HepG2 (cell line): Measurements from ENCODE around the gene ENTPD1. TPM values are rescaled to one million over a fixed set of nuclear protein-coding genes. Genes with fewer than 3 reads are reported as not detected.

Source experiments
- ATAC-seq: fragments of 200-7000 bp; cut with Tn5 transposase; 3 replicates; pipeline ENCODE4 v1.9.1; 2020; ENCODE audit warnings: mild to moderate bottlenecking, moderate library complexity
- BruUV-seq: library from RNA; stranded (reverse); fragments of 400-500 nt; replicated peaks from 2 replicates; lab custom pipeline; 2021; lab: Mats Ljungman, UMichigan
- CTCF ChIA-PET: fragments of 300-600 bp; formaldehyde crosslinking; extraction: SDS; loops from one replicate; lab custom pipeline; 2021; ENCODE audit warnings: low total read pairs, inconsistent platforms, low intra/inter-chr PET ratio; lab: Yijun Ruan, JAX
- POLR2A ChIA-PET: fragments of 350-600 bp; sonication (Branson Sonifier 250); formaldehyde crosslinking; loops from one replicate; lab custom pipeline; 2020; ENCODE audit warnings: antibody characterized with exemption, inconsistent platforms; lab: Yijun Ruan, JAX
- DNase-seq: peaks from one replicate; pipeline ENCODE4 v3.0.0-alpha.2; 2015; ENCODE audit warnings: low spot score
- FAIRE-seq: peaks from 3 replicates; lab custom pipeline; 2011; peaks lifted over from hg19 to GRCh38; lab: Jason Lieb, UNC
- H2AFZ ChIP-seq: one replicate; pipeline ENCODE4 v1.6.1; 2011; ENCODE audit warnings: low read length, inconsistent platforms
- H3K27ac ChIP-seq: fragments of 300-600 bp; 3 replicates; pipeline ENCODE4 v1.8.0; 2011; ENCODE audit warnings: mixed run types, mild to moderate bottlenecking, mixed read lengths, low read length, inconsistent platforms; ENCODE audit not compliant: insufficient read depth; ENCODE audit errors: extremely low read length
- H3K27me3 ChIP-seq, 2 experiments: fragments of 200-600 bp in 1 of 2; 2 replicates in 1 of 2; 3 replicates in 1 of 2; pipeline versions ENCODE4 v1.6.0 to v1.8.0; 2011; ENCODE audit warnings: low read length in 2 of 2, mild to moderate bottlenecking in 2 of 2, moderate library complexity in 2 of 2, inconsistent platforms in 1 of 2; ENCODE audit not compliant: insufficient read depth in 2 of 2, control insufficient read depth in 1 of 2
- H3K36me3 ChIP-seq, 2 experiments: fragments of 200-600 bp in 1 of 2; replicated peaks in 1 of 2; 2 replicates in 1 of 2; 3 replicates in 1 of 2; pipeline versions ENCODE4 v1.5.1 to v1.8.0; 2011; ENCODE audit warnings: low read length in 2 of 2, inconsistent platforms in 1 of 2; ENCODE audit not compliant: insufficient read depth in 2 of 2, control insufficient read depth in 1 of 2
- H3K4me1 ChIP-seq: 2 replicates; pipeline ENCODE4 v1.5.1; 2012; ENCODE audit warnings: low read length, inconsistent platforms; ENCODE audit not compliant: insufficient read depth
- H3K4me2 ChIP-seq: 2 replicates; pipeline ENCODE4 v1.6.0; 2011; ENCODE audit warnings: low read depth, low read length, inconsistent platforms
- H3K4me3 ChIP-seq, 3 experiments: fragments of 200-600 bp in 1 of 3; sonication (generic), shearing (Covaris generic) in 1 of 3; replicated peaks in 1 of 3; 2 replicates each; pipeline ENCODE4 v1.5.1; 2011 to 2016; ENCODE audit warnings: low read length in 3 of 3, inconsistent platforms in 2 of 3, low read depth in 2 of 3, mild to moderate bottlenecking in 2 of 3, control low read depth in 1 of 3, mixed read lengths in 1 of 3; ENCODE audit not compliant: insufficient read depth in 1 of 3
- H3K79me2 ChIP-seq: one replicate; pipeline ENCODE4 v1.6.1; 2011; ENCODE audit warnings: low read length, inconsistent platforms; ENCODE audit not compliant: insufficient read depth
- H3K9ac ChIP-seq: 2 replicates; pipeline ENCODE4 v1.6.0; 2011; ENCODE audit warnings: mild to moderate bottlenecking, low read depth, low read length, inconsistent platforms; ENCODE audit not compliant: insufficient read depth
- H3K9me3 ChIP-seq: 2 replicates; pipeline ENCODE4 v1.5.1; 2012; ENCODE audit warnings: mild to moderate bottlenecking, low read length
- H4K20me1 ChIP-seq: 2 replicates; pipeline ENCODE4 v1.6.0; 2011; ENCODE audit warnings: inconsistent platforms, mild to moderate bottlenecking, low read length, moderate library complexity; ENCODE audit not compliant: insufficient read depth
- CSRNP2 ChIP-seq: sonication (generic); formaldehyde crosslinking; conservative IDR thresholded peaks from 2 replicates; pipeline ENCODE4 v1.8.0; 2022; ENCODE audit warnings: low read depth, missing genetic modification reagents
- EEA1 ChIP-seq: sonication (generic); formaldehyde crosslinking; IDR thresholded peaks from 2 replicates; pipeline ENCODE4 v1.5.1; 2020; ENCODE audit warnings: mild to moderate bottlenecking, missing genetic modification reagents, borderline replicate concordance
- GLMP ChIP-seq: sonication (generic); formaldehyde crosslinking; IDR thresholded peaks from 2 replicates; pipeline ENCODE4 v1.9.0; 2021; ENCODE audit warnings: missing genetic modification reagents, mild to moderate bottlenecking, borderline replicate concordance
- GPBP1L1 ChIP-seq: sonication (generic); formaldehyde crosslinking; IDR thresholded peaks from 2 replicates; pipeline ENCODE4 v1.5.0; 2020; ENCODE audit warnings: mild to moderate bottlenecking, missing genetic modification reagents
- KDM3A ChIP-seq: IDR thresholded peaks from 2 replicates; pipeline ENCODE4 v1.6.1; 2018; ENCODE audit warnings: low read depth, missing compliant biosample characterization
- KDM6A ChIP-seq: IDR thresholded peaks from 2 replicates; pipeline ENCODE4 v1.6.1; 2016; ENCODE audit warnings: low read depth
- NRL ChIP-seq: sonication (generic); formaldehyde crosslinking; IDR thresholded peaks from 2 replicates; pipeline ENCODE4 v1.5.0; 2020; ENCODE audit warnings: missing genetic modification reagents, mild to moderate bottlenecking, moderate library complexity, borderline replicate concordance
- PREB ChIP-seq: sonication (generic); formaldehyde crosslinking; IDR thresholded peaks from 2 replicates; pipeline ENCODE4 v1.4.0; 2020; ENCODE audit warnings: missing genetic modification reagents
- PRMT3 ChIP-seq: sonication (generic); formaldehyde crosslinking; IDR thresholded peaks from 2 replicates; pipeline ENCODE4 v1.8.1; 2022; ENCODE audit warnings: low read depth, mild to moderate bottlenecking, moderate library complexity, missing genetic modification reagents, borderline replicate concordance
- REST ChIP-seq, 2 experiments: IDR thresholded peaks; 2 replicates each; pipeline ENCODE4 v1.6.1; 2011 to 2012; ENCODE audit warnings: low read length in 2 of 2, borderline replicate concordance in 1 of 2, low read depth in 1 of 2, mild to moderate bottlenecking in 1 of 2, moderate library complexity in 1 of 2
- SALL2 ChIP-seq: sonication (generic); formaldehyde crosslinking; IDR thresholded peaks from 2 replicates; pipeline ENCODE4 v1.8.1; 2023; ENCODE audit warnings: mild to moderate bottlenecking, missing genetic modification reagents, inconsistent platforms
- SETDB1 ChIP-seq: sonication (generic); formaldehyde crosslinking; IDR thresholded peaks from 2 replicates; pipeline ENCODE4 v1.5.1; 2020; ENCODE audit warnings: missing genetic modification reagents, mild to moderate bottlenecking, borderline replicate concordance
- SRSF1 ChIP-seq: fragments of 200-400 bp; formaldehyde crosslinking; optimal IDR thresholded peaks from 2 replicates; pipeline ENCODE3; 2017; ENCODE audit warnings: mild to moderate bottlenecking, low read depth, low read length, moderate library complexity
- YY1 ChIP-seq: IDR thresholded peaks from 2 replicates; pipeline ENCODE4 v1.6.1; 2011; ENCODE audit warnings: low read length, low read depth, moderate library complexity, mild to moderate bottlenecking; ENCODE audit not compliant: insufficient read depth, insufficient replicate concordance
- ZNF143 ChIP-seq: sonication (generic); formaldehyde crosslinking; IDR thresholded peaks from 2 replicates; pipeline ENCODE4 v1.4.0; 2020; ENCODE audit warnings: missing genetic modification reagents
- ZNF317 ChIP-seq: sonication (generic); formaldehyde crosslinking; IDR thresholded peaks from 2 replicates; pipeline ENCODE4 v1.5.0; 2020; ENCODE audit warnings: mild to moderate bottlenecking, missing genetic modification reagents
- WGBS: methylation state at CpG from one replicate; pipeline ENCODE4 v1.1.6; 2017; ENCODE audit warnings: low lambda C conversion rate; 5-methylcytosine and 5-hydroxymethylcytosine counted together
- in situ Hi-C: cut with HindIII; loops from 2 replicates; pipeline ENCODE4 v1.10.0; 2017; ENCODE audit warnings: low pct_unique_long_range_greater_than_20kb; ENCODE audit not compliant: extremely low pct_ligation_motif_present
- intact Hi-C: fragments of 100-400 bp; cut with micrococcal nuclease; formaldehyde crosslinking; loops from one replicate; pipeline ENCODE4 v1.10.0; 2022; ENCODE audit not compliant: unreplicated experiment
- polyA plus RNA-seq, 8 experiments: library from polyadenylated mRNA; depleted of rRNA in 3 of 8; stranded (reverse) in 7 of 8; unstranded in 1 of 8; fragments of >200 nt; fragmentation: Illumina TruSeq in 4 of 8; extraction: Trizol in 4 of 8; gene quantifications; 2 replicates each; pipeline versions ENCODE4 v1.2.1 to v1.2.3, GENCODE V29; 2011 to 2016; ENCODE audit warnings: low read depth in 4 of 8, missing spikeins in 1 of 8, mixed read lengths in 1 of 8; ENCODE audit not compliant: insufficient read depth in 1 of 8
- total RNA-seq, 5 experiments: library from RNA; depleted of rRNA; stranded (reverse); fragments of >200 nt; fragmentation: Illumina TruSeq; extraction: Trizol; gene quantifications; 2 replicates each; pipeline ENCODE4 v1.2.3, GENCODE V29; 2016; ENCODE audit warnings: low read depth in 1 of 5

The ENTPD1 gene
- total and polyA plus RNA-seq, 2 of the 13 experiments (the other 11 are each of a cell fraction or from before 2014, with no cell fraction given): 0.07 TPM

- in situ Hi-C loops: no loop called here
- no peaks in the 10 kb centered on the region for H3K9me3 ChIP-seq
- peaks cover 0 to 5% of the 10 kb centered on the region in 2 experiments; a peak in 3 of 5 replicates for H3K27me3 ChIP-seq
- no peak overlapping the region for H3K9ac ChIP-seq
- no peaks in the 10 kb centered on the region for H3K36me3 ChIP-seq
- ATAC-seq (no peak), DNase-seq (no peak), FAIRE-seq (no peak)
- H3K79me2 ChIP-seq: no peaks in the 10 kb centered on the region
- no TSS peak for BruUV-seq
- H3K4me2 ChIP-seq: no peak overlapping the region
- no peaks in the 10 kb centered on the region for H4K20me1 ChIP-seq
- H3K4me3 ChIP-seq: no peak overlapping the region
- peaks cover 11% of the 10 kb centered on the region for H3K4me1 ChIP-seq
- ChIA-PET CTCF (no interaction called here), POLR2A (no interaction called here)
- no peak overlapping the region for H2AFZ ChIP-seq
- intact Hi-C loops: no loop called here
- H3K27ac ChIP-seq: no peak overlapping the region
- WGBS: 40% methylated on average over 4 of the region's 4 CpGs
- TF ChIP-seq PREB (CRISPR knock-in tag) (no peak), YY1 (no peak), GPBP1L1 (CRISPR knock-in tag) (no peak), SALL2 (CRISPR knock-in tag) (no peak), REST (IDR thresholded peaks at IDR 0.05; ENCODE audit: borderline replicate concordance in 1 of 2, low read depth in 1 of 2, low read length in 2 of 2) (no peak), GLMP (CRISPR knock-in tag) (no peak), SETDB1 (CRISPR knock-in tag) (no peak), KDM3A (CRISPR knock-in tag) (no peak), PRMT3 (CRISPR knock-in tag) (no peak), CSRNP2 (CRISPR knock-in tag) (no peak), EEA1 (CRISPR knock-in tag) (no peak), ZNF143 (CRISPR knock-in tag) (no peak), KDM6A (CRISPR knock-in tag) (no peak), NRL (no peak), ZNF317 (no peak), SRSF1 (no peak)
Observed at GRCh38 chr10:95792874-95793285, 36.9 kb downstream of the ENTPD1 start.
